ENCODE results near the gene OSBPL3. TPM values are rescaled to one million over a fixed set of nuclear protein-coding genes. Genes with fewer than 3 reads are reported as not detected.
A peak's percentile ranks its signal among the peaks of the same experiment; 100 is the strongest.

The OSBPL3 gene
- total and polyA plus RNA-seq, 8 donors: 2.0 to 25.0 (median 9.9) TPM

- Histone ChIP-seq H3K4me3 (no peak overlapping the region), H3K27ac (no peak overlapping the region)
Observed at GRCh38 chr7:24924375-24924774, 55.6 kb downstream of the OSBPL3 start.

GRCh38 chr7:24923172-24923865, 56.7 kb downstream of the OSBPL3 start:
- TF ChIP-seq POLR2A (IDR thresholded peaks at IDR 0.05) (no peak), CTCF (IDR thresholded peaks at IDR 0.05) (no peak), POLR2AphosphoS5 (IDR thresholded peaks at IDR 0.05) (no peak), EP300 (IDR thresholded peaks at IDR 0.05) (no peak)

More at GRCh38 chr7:24924375-24924774, 55.6 kb downstream of the OSBPL3 start:
- Histone ChIP-seq H3K4me1 (peaks cover 0 to 35% (median 15%) of the 10 kb centered on the region in 4 donors), H3K36me3 (no peaks in the 10 kb centered on the region), H3K9me3 (no peaks in the 10 kb centered on the region), H3K27me3 (no peaks in the 10 kb centered on the region)
- intact Hi-C loops (cut with DNase I; ENCODE audit: low total_unique reads): no loop called here
- TF ChIP-seq EP300 (IDR thresholded peaks at IDR 0.05) (no peak), POLR2AphosphoS5 (IDR thresholded peaks at IDR 0.05) (peak; percentile 6 to 35 (median 28))
- DNase-seq: peak in 1 of 2 donors; percentile 87
- WGBS, 5 donors: 41 to 63% (median 55%) methylated on average over 7 of the region's 7 CpGs

DNA sequence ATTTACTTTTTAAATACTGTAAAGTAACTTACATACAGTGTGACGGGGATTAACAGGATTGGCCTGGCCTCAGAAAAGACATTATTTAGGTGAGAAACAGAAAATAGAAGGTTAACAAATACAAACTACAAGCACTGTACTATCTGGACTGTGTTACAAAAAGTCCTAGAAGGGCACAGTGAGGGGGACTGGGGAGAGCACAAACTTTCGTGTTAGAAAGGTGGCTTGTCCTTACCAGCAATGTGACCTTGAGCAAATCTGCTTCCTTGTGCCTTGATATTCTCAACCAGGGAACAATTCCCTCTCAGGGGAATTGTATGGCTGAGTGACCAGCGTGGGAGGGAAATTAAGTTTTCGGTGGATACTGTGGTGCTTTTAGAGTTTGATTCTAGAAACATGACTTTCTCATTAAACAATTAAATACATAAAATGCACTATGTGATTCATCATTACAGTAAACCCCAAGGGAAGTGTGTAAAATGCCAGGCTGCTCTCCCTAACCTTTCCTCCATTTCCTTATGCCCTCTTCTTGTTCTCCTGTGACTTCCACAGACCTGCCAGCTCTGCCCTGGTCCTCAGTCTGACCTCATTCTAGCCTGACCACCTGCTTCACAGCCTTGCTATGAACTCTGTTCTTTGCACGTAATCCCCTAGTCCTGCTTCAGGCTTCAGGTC, 57.7 kb downstream of the OSBPL3 start:
- no peak for TF ChIP-seq POLR2A (IDR thresholded peaks at IDR 0.05)
- H3K36me3 ChIP-seq: no peaks in the 10 kb centered on the region
- WGBS, 5 donors: 66 to 88% (median 83%) methylated on average over 5 of the region's 5 CpGs
- peak overlapping the region; percentile 6 to 53 (median 32) for H3K27ac ChIP-seq
- H3K4me3 ChIP-seq: no peak overlapping the region
- H3K9me3 ChIP-seq: no peaks in the 10 kb centered on the region
- H3K4me1 ChIP-seq: peaks cover 0 to 35% (median 15%) of the 10 kb centered on the region in 4 donors
- no peaks in the 10 kb centered on the region for H3K27me3 ChIP-seq
- intact Hi-C loops (cut with DNase I; ENCODE audit: low total_unique reads): no loop called here
- DNase-seq: peak in 1 of 2 donors; percentile 50

More at GRCh38 chr7:24923172-24923865, 56.7 kb downstream of the OSBPL3 start:
- WGBS, 5 donors: 88 to 93% (median 91%) methylated on average over 9 of the region's 9 CpGs
- Histone ChIP-seq H3K36me3 (no peaks in the 10 kb centered on the region), H3K4me3 (no peak overlapping the region), H3K4me1 (peaks cover 0 to 35% (median 15%) of the 10 kb centered on the region in 4 donors), H3K27me3 (no peaks in the 10 kb centered on the region), H3K9me3 (no peaks in the 10 kb centered on the region), H3K27ac (peak overlapping the region in 1 of 5 donors; percentile 21)
- intact Hi-C loops (cut with DNase I; ENCODE audit: low total_unique reads): no loop called here
- no peak for DNase-seq

- intact Hi-C loops (cut with DNase I; ENCODE audit: low total_unique reads): no loop called here
- Histone ChIP-seq H3K9me3 (no peaks in the 10 kb centered on the region), H3K27ac (peak overlapping the region in 4 of 5 donors; percentile 3 to 53 (median 30)), H3K4me1 (peaks cover 0 to 35% (median 15%) of the 10 kb centered on the region in 4 donors), H3K36me3 (no peaks in the 10 kb centered on the region), H3K27me3 (no peaks in the 10 kb centered on the region), H3K4me3 (no peak overlapping the region)
- DNase-seq: peak; percentile 46 to 64
- no peak for TF ChIP-seq POLR2AphosphoS5 (IDR thresholded peaks at IDR 0.05)
- TF ChIP-seq EP300 (IDR thresholded peaks at IDR 0.05): no peak
- no peak for TF ChIP-seq POLR2A (IDR thresholded peaks at IDR 0.05)
- TF ChIP-seq CTCF (IDR thresholded peaks at IDR 0.05): no peak
- 37 to 65% (median 46%) methylated on average over 3 of the region's 3 CpGs for WGBS, 5 donors
Observed at GRCh38 chr7:24921362-24921679, 58.7 kb downstream of the OSBPL3 start.

DNA sequence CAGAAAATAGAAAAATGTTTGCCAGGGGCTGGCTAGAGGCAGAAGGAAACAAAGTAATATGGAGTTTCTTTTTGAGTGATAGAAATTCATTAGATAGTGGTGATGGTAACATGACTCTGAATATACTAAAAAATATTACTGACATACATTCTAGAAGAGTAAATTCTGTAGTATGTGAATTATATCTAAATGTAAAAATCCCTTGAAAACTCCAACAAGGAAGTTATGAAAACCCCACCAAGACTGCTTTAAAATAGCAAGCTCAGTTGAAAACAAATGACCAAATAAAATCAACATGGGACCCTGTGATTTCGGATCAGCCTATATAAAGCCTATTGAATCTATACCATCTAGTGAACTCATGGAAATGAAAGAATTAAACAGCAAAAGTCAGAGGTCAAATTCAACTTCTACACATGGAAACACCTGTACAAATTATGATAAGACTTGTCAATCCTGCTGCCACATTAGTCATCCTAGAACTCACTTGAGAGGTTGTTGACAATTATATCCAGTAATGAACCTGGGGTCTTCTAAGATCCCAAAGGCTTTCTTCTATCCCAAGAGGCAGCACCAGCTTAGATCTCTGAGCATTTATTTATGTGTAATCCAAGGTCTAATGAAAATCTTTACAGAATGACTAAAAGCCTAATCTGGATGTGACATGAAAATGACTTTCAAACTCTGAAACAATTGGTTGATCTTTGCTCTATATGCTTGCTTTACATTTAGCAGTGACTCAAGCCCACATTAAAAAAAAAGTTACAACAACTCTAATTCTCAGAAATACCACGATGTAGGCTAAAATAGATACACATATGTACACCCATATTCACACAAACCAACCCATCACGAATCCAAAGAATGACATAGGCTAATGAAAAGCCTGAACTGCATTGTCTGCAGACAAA, 59.3 kb downstream of the OSBPL3 start:
- no peak for DNase-seq
- Histone ChIP-seq H3K9me3 (no peaks in the 10 kb centered on the region), H3K4me3 (no peak overlapping the region), H3K4me1 (peaks cover 0 to 35% (median 15%) of the 10 kb centered on the region in 4 donors), H3K36me3 (no peaks in the 10 kb centered on the region), H3K27ac (peak overlapping the region in 4 of 5 donors; percentile 3 to 53 (median 30)), H3K27me3 (no peaks in the 10 kb centered on the region)
- 35 to 55% (median 49%) methylated on average over 3 of the region's 3 CpGs for WGBS, 5 donors
- TF ChIP-seq POLR2A (IDR thresholded peaks at IDR 0.05) (no peak), EP300 (IDR thresholded peaks at IDR 0.05) (no peak), POLR2AphosphoS5 (IDR thresholded peaks at IDR 0.05) (no peak), CTCF (IDR thresholded peaks at IDR 0.05) (no peak)
- intact Hi-C loops (cut with DNase I; ENCODE audit: low total_unique reads): no loop called here
